ENCODE data around the gene KCNK1.

KCNK1 gene

DNA sequence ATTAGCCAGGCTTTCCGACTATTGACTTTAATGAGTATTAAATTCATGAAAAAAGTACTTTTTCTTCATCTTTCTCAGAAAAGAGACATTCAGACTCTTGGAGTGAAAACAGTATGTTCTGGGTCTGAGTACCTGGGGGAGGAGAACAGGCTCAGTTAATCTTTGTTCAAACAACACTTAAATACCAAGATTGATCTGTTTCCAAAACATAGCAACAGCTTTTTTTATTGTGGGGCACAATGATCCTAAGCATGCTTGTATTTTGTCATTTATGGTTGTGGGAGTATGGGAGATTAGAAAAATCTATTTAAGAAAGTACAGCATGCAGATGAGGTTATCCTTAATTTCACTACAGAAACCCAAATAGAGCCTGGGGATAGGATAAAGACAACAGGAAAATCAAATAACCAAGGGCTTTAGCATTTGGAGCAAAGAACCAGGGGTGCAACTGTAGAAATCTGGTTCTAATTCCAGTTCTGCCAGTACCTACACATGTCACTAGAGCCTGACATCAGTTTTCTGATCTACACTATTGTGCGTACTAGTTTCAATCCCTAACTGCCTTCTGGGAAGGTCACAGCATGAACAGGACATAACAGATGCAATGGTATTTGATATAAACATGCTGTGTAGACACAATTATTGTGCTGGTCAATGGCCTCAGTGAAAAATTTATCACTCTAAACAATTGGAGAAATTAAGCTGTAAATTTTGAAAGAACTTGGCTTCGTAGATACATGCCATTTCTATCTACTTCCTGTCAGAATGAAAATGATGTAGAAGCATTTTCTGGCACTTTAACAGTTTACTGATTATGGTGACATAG, 91.2 kb downstream of the KCNK1 start:
- TF ChIP-seq GATA1 (IDR thresholded peaks at IDR 0.05; ENCODE audit: low read depth, low read length) (no peak), POLR2A (IDR thresholded peaks at IDR 0.05; ENCODE audit: low read length) (no peak)
- DNase-seq: no peak

DNA sequence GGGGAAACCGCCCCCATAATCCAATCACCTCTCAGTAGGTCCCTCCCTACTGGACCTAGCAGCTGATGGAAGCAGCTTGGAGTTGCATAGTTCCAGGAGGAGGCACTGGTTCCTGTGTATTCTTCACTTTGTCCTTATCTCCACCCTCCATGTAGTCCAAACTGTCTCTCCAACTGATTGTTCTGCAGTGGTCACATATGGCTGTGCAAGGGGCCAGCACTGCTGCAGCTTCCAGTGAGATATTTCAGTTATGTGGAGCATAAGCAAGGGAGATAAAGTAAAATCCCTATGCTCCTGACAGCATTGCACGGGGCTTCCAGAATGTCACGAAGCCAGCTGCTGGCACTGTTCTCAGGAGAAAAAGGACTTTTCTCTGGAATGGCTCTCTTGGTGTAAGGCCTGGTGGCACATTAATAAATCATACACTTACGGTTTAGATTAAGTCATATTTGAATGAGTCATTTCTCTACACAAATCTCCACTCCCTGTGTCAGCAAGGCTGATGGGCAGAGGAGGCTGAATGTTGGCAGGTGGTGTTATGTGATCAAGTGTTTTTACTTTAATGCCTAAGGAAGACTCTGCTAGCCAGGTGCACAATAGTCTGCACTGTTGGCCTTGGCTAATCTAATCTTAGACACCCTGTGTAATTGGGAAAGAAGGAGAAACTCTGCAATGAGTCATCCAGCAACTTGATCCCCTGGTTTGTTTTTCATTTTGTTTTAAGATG, 93.4 kb downstream of the KCNK1 start:
- TF ChIP-seq POLR2A (IDR thresholded peaks at IDR 0.05; ENCODE audit: low read length) (no peak), GATA1 (IDR thresholded peaks at IDR 0.05; ENCODE audit: low read depth, low read length) (no peak)
- DNase-seq: no peak

DNA sequence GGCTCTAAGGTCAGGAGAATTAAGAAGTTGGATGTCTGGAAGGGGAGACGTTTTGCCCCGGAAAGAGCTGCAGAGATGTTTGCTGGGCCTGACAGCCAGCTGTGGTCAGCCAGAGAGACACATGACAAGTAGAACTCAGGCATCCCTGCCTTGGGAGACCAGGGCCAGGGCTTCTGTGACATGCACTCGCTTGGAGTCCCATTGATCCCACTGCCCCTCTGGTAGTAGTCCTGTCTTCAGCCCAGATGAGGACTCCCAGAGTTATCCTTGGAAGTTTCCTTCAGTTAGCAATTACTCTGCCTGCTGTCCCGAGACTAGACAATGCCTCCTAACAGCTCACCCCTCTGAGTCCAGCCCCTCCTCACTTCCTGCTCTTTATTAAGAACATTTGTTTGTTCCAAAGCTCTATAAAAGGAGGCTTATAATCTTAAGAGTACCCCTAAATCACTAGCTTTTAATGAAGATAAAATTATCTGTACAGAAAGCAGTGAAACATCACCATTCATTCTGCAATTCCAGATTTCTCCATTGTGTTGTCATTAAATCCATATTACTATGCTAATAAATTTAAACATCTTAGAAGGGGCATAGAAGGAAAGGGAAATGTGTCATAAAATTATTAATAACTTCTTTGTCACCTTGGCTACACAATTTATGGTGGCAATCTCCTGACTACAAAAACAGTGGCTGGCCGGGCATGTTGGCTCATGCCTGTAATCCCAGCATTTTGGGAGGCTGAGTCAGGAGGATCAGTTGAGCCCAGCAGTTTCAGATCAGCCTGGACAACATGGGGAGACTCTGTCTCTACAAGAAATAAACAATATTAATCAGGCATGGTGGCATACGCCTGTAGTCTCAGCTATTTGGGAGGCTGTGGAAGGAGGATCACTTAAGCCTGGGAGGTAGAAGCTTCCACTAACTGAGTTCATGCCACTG, 94.2 kb downstream of the KCNK1 start:
- no peak for DNase-seq
- TF ChIP-seq GATA1 (IDR thresholded peaks at IDR 0.05; ENCODE audit: low read depth, low read length) (no peak), POLR2A (IDR thresholded peaks at IDR 0.05; ENCODE audit: low read length) (no peak)

- DNase-seq: no peak
- TF ChIP-seq GATA1 (IDR thresholded peaks at IDR 0.05; ENCODE audit: low read depth, low read length): no peak
- no peak for TF ChIP-seq POLR2A (IDR thresholded peaks at IDR 0.05; ENCODE audit: low read length)
Observed at GRCh38 chr1:233710031-233710430, 96.1 kb downstream of the KCNK1 start.

- TF ChIP-seq GATA1 (IDR thresholded peaks at IDR 0.05; ENCODE audit: low read depth, low read length): no peak
- TF ChIP-seq POLR2A (IDR thresholded peaks at IDR 0.05; ENCODE audit: low read length): no peak
- no peak for DNase-seq
Observed at GRCh38 chr1:233710507-233710906, 96.6 kb downstream of the KCNK1 start.

- TF ChIP-seq POLR2A (IDR thresholded peaks at IDR 0.05; ENCODE audit: low read length) (no peak), GATA1 (IDR thresholded peaks at IDR 0.05; ENCODE audit: low read depth, low read length) (no peak)
- no peak for DNase-seq
Observed at GRCh38 chr1:233714631-233715217, 100.8 kb downstream of the KCNK1 start.

GRCh38 chr1:233718057-233718456, 104.2 kb downstream of the KCNK1 start:
- no peak for TF ChIP-seq POLR2A (IDR thresholded peaks at IDR 0.05; ENCODE audit: low read length)
- no peak for TF ChIP-seq GATA1 (IDR thresholded peaks at IDR 0.05; ENCODE audit: low read depth, low read length)
- DNase-seq: no peak

DNA sequence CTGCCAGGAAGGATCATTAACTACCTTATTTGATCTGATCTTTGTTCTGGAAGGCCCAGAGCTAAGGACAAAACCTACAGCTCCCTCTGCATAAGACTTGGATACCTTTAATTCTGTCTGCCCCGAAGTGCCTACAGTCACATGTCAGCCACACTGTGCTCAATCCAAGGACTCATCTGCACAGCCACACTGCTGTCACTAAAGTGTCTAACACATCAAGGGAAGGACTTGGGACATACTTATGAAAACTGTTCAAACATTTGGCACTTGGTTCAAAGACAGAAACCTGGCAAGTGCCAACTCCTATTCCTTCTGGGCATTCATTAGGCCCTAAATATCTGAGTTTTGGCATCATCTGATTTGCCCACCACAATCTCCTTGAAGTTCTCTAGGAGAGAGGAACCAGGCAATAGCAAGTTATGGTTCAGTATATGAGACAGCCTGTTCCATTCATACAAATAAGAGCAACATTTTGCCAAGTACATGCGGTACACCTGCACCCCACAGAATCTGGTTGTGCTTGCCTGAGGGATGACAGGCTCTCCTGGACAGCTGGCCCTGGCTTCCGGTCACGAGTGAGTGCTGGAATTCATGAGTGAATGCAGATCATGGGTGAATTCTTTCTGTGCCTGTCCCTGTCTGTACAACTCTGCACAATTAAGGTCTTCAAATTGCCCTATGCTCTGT, 105.9 kb downstream of the KCNK1 start:
- TF ChIP-seq GATA1 (IDR thresholded peaks at IDR 0.05; ENCODE audit: low read depth, low read length) (no peak), POLR2A (IDR thresholded peaks at IDR 0.05; ENCODE audit: low read length) (no peak)
- no peak for DNase-seq

GRCh38 chr1:233721004-233721595, 107.2 kb downstream of the KCNK1 start:
- no peak for DNase-seq

More at GRCh38 chr1:233721004-233721595, 107.2 kb downstream of the KCNK1 start:
- TF ChIP-seq POLR2A (IDR thresholded peaks at IDR 0.05; ENCODE audit: low read length): no peak
- no peak for TF ChIP-seq GATA1 (IDR thresholded peaks at IDR 0.05; ENCODE audit: low read depth, low read length)
